Thyroid gland (tissue), 4 donors: ENCODE data around the gene IFRD1. TPM values are rescaled to one million over a fixed set of nuclear protein-coding genes. Genes with fewer than 3 reads are reported as not detected.

ENCODE experiments used
- DNase-seq, 2 donors: peaks; one replicate each; pipeline ENCODE4 v3.0.0-alpha.2; 2019
- H3K27ac ChIP-seq, 3 donors: fragments of 200-600 bp; sonication (generic); 1 replicate in 2 of 3; 2 replicates in 1 of 3; pipeline ENCODE4 v1.5.1; 2016 to 2019; ENCODE audit warnings: mild to moderate bottlenecking in 1 of 3, moderate library complexity in 1 of 3
- H3K27me3 ChIP-seq: fragments of 200-600 bp; sonication (generic); one replicate; pipeline ENCODE4 v1.5.1; 2019
- H3K36me3 ChIP-seq, 2 donors: fragments of 200-600 bp; sonication (generic); one replicate each; pipeline ENCODE4 v1.5.1; 2016 to 2019
- H3K4me1 ChIP-seq, 2 donors: fragments of 200-600 bp; sonication (generic); one replicate each; pipeline ENCODE4 v1.5.1; 2017 to 2019
- H3K4me3 ChIP-seq, 3 donors: fragments of 200-600 bp; sonication (generic); replicated peaks in 1 of 3; 1 replicate in 2 of 3; 2 replicates in 1 of 3; pipeline ENCODE4 v1.5.1; 2016; ENCODE audit warnings: mild to moderate bottlenecking in 1 of 3
- H3K9me3 ChIP-seq: fragments of 200-600 bp; sonication (generic); one replicate; pipeline ENCODE4 v1.5.1; 2017
- CTCF ChIP-seq, 6 experiments: fragments of 200-600 bp in 3 of 6; fragments of 450-650 bp in 3 of 6; sonication (generic) in 3 of 6; IDR thresholded peaks; one replicate each; pipeline ENCODE4 v1.5.1; 2016 to 2019; ENCODE audit warnings: antibody characterized with exemption in 6 of 6, mild to moderate bottlenecking in 2 of 6, inconsistent platforms in 1 of 6, moderate library complexity in 1 of 6
- POLR2A ChIP-seq, 2 donors: fragments of 450-650 bp; IDR thresholded peaks; one replicate each; pipeline ENCODE4 v1.6.1; 2017; ENCODE audit warnings: antibody characterized with exemption in 2 of 2, mild to moderate bottlenecking in 2 of 2, moderate library complexity in 1 of 2
- WGBS, 2 donors: methylation state at CpG; one replicate each; pipeline ENCODE4 v1.1.5; 2017; 5-methylcytosine and 5-hydroxymethylcytosine counted together
- intact Hi-C: fragments of 100-400 bp; cut with DNase I; formaldehyde crosslinking; loops from one replicate; pipeline ENCODE4 v1.15.1; 2023
- total RNA-seq, 4 donors: library from RNA; depleted of rRNA; stranded (reverse); fragments of >200 nt; gene quantifications; one replicate each; pipeline ENCODE4 v1.2.3, GENCODE V29; 2016

IFRD1 gene
- total RNA-seq, 4 donors from 2014 or later: 34.5 to 84.8 (median 57.1) TPM

- H3K4me1 ChIP-seq: no peaks in the 10 kb centered on the region
- H3K9me3 ChIP-seq: no peaks in the 10 kb centered on the region
- H3K27ac ChIP-seq: no peak overlapping the region
- TF ChIP-seq CTCF (IDR thresholded peaks at IDR 0.05) (no peak), POLR2A (IDR thresholded peaks at IDR 0.05) (no peak)
- H3K36me3 ChIP-seq: no peaks in the 10 kb centered on the region
- DNase-seq: no peak
- WGBS, 2 donors: 91 to 94% methylated on average over 3 of the region's 3 CpGs
- intact Hi-C loops: no loop called here
- H3K27me3 ChIP-seq: no peaks in the 10 kb centered on the region
- H3K4me3 ChIP-seq: no peak overlapping the region
These were observed 50.4 kb downstream of the IFRD1 start for GRCh38 chr7:112500619-112501018.

- Histone ChIP-seq H3K27me3 (no peaks in the 10 kb centered on the region), H3K9me3 (no peaks in the 10 kb centered on the region), H3K36me3 (no peaks in the 10 kb centered on the region), H3K4me3 (no peak overlapping the region), H3K27ac (no peak overlapping the region), H3K4me1 (no peaks in the 10 kb centered on the region)
- no peak for DNase-seq
- TF ChIP-seq CTCF (IDR thresholded peaks at IDR 0.05) (no peak), POLR2A (IDR thresholded peaks at IDR 0.05) (no peak)
- intact Hi-C loops: no loop called here
- WGBS, 2 donors: 79 to 80% methylated on average over 7 of the region's 7 CpGs
These were observed 51.7 kb downstream of the IFRD1 start for GRCh38 chr7:112501801-112502503.

- Histone ChIP-seq H3K27ac (no peak overlapping the region), H3K36me3 (no peaks in the 10 kb centered on the region), H3K4me1 (no peaks in the 10 kb centered on the region), H3K9me3 (no peaks in the 10 kb centered on the region), H3K4me3 (no peak overlapping the region), H3K27me3 (no peaks in the 10 kb centered on the region)
- WGBS, 2 donors: 92 to 98% methylated on average over 2 of the region's 2 CpGs
- intact Hi-C loops: no loop called here
- DNase-seq: no peak
- no peak for TF ChIP-seq CTCF (IDR thresholded peaks at IDR 0.05)
- no peak for TF ChIP-seq POLR2A (IDR thresholded peaks at IDR 0.05)
These were observed 52.4 kb downstream of the IFRD1 start for GRCh38 chr7:112502700-112503099.

- no peaks in the 10 kb centered on the region for H3K9me3 ChIP-seq
- H3K27me3 ChIP-seq: no peaks in the 10 kb centered on the region
- H3K27ac ChIP-seq: no peak overlapping the region
- no peaks in the 10 kb centered on the region for H3K36me3 ChIP-seq
- WGBS, 2 donors: 83 to 85% methylated on average over 4 of the region's 4 CpGs
- H3K4me3 ChIP-seq: no peak overlapping the region
- intact Hi-C loops: no loop called here
- no peak for DNase-seq
- TF ChIP-seq POLR2A (IDR thresholded peaks at IDR 0.05): no peak
- TF ChIP-seq CTCF (IDR thresholded peaks at IDR 0.05): no peak
- H3K4me1 ChIP-seq: no peaks in the 10 kb centered on the region
These were observed 53.2 kb downstream of the IFRD1 start for GRCh38 chr7:112503361-112503972.

GRCh38 chr7:112504093-112504695, 53.9 kb downstream of the IFRD1 start:
- H3K9me3 ChIP-seq: no peaks in the 10 kb centered on the region
- no peaks in the 10 kb centered on the region for H3K36me3 ChIP-seq
- H3K27me3 ChIP-seq: no peaks in the 10 kb centered on the region
- H3K27ac ChIP-seq: no peak overlapping the region
- H3K4me1 ChIP-seq: no peaks in the 10 kb centered on the region
- TF ChIP-seq POLR2A (IDR thresholded peaks at IDR 0.05): no peak
- TF ChIP-seq CTCF (IDR thresholded peaks at IDR 0.05): no peak
- intact Hi-C loops: no loop called here
- no peak overlapping the region for H3K4me3 ChIP-seq
- no peak for DNase-seq
- WGBS, 2 donors: 90 to 95% methylated on average over 5 of the region's 5 CpGs
